ENCODE measurements around the gene MYBPC2. TPM values are rescaled to one million over a fixed set of nuclear protein-coding genes. Genes with fewer than 3 reads are reported as not detected.

Gene MYBPC2
- polyA plus RNA-seq, 1 donor: 1.5 TPM

GRCh38 chr19:50480281-50481111 lies 47.8 kb downstream of the MYBPC2 start:
- DNase-seq: no peak

- DNase-seq: no peak
These were observed 48.9 kb downstream of the MYBPC2 start for GRCh38 chr19:50481351-50482149.

DNA sequence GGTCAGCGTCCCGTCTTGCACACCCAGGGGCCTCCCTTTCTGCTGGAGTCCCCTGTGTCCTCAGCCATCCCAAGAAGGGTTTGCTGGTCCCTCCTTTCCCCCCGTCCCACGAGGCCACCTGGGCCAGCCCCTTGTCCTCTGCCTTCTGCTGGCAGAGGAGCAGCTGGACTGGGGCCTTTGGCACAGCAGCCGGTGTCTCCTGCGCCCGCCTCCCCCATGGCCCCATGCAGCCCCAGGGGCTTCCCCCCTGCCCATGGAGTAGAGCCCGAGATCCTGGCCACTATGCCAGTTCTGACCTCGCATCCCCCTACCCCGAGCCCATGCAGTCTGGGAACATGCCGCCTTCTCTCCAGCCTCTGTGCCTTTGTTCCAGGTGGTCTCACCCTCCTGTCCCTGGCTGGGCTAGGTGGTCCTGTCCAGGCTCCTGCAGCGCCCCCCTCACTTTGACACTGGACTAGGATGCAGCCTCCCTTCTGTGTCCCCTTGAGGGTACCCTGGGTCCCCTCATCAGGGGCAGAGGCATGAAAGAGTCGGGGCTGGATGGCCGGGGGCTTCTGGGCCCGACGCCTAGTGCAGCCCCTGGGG lies 49.7 kb downstream of the MYBPC2 start:
- no peak for DNase-seq

GRCh38 chr19:50482916-50483315 lies 50.2 kb downstream of the MYBPC2 start:
- no peak for DNase-seq

DNA sequence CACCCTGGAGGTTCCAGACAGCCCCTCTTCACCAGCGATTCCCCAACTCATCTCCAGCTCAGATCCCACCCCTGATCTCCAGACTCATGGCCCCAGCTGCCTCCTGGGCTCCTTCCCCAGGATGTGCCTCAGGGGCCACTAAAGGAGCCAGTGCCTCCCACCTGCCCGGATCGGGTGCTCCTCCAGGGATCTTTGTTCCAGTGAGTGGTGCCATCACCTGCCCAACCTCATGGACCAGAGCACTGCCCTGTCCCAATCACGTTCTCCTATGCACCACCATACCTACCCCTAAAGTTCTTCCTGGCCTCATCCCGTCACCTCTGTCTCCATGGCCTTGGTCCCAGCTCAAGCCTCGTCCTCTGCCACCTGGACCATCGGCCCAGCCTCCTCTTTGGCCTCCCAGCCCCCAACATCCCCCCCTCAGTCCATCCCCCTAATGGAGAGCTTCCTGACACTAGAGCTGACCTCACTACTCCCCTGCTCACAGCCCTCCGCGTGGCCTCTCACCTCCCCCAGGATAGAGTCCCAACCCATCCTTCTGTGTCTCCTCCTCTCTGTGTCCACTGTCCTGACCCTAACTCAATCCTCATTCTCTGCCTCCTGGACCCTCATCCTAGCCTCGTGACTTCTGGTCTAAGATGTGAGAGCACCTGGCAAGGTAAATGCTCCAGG lies 52.7 kb downstream of the MYBPC2 start:
- no peak for DNase-seq

GRCh38 chr19:50486823-50487515 lies 54.3 kb downstream of the MYBPC2 start:
- DNase-seq: no peak

DNA sequence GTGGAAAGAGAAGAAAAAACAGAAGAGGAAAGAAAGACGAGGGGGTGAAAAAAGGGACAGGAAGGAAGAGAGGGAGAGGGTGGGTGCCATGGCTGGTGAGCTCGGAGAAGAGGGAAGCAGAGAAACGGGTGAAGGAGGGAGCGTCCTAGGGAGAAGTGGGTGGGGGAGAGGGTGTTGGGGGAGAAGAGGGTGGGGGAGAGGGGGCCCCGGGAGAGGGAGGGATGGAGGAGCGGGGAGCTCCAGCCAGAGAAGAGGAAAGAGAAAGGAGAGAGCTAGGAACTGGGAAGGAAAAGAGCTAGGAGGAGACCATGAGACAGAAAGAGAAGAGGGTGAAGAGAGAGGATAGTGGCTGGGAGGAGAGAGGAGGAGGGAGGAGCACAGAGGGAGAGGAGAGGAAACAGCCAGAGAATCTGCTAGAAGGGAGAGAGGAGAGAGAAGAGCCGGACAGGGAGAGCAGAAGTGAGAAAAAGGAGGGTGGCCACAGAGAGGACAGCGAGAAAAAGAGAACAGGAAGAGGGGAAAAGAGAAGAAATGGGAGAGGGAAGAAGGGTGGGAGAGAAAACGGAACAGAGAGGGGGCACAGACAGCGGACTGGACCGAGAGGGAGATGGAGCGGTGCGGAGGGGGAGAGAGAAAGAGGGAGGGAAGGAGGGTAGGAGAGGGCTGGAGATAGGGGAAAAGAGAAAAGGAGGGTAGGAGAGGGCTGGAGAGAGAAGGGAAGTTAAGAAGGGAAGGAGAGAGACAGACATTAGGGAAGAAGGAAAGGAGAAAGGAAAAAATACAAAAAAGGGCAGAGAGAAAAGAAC lies 55.9 kb downstream of the MYBPC2 start:
- no peak for DNase-seq

GRCh38 chr19:50489461-50490011 lies 56.8 kb downstream of the MYBPC2 start:
- no peak for DNase-seq

GRCh38 chr19:50490411-50490811 lies 57.7 kb downstream of the MYBPC2 start:
- DNase-seq: no peak

DNA sequence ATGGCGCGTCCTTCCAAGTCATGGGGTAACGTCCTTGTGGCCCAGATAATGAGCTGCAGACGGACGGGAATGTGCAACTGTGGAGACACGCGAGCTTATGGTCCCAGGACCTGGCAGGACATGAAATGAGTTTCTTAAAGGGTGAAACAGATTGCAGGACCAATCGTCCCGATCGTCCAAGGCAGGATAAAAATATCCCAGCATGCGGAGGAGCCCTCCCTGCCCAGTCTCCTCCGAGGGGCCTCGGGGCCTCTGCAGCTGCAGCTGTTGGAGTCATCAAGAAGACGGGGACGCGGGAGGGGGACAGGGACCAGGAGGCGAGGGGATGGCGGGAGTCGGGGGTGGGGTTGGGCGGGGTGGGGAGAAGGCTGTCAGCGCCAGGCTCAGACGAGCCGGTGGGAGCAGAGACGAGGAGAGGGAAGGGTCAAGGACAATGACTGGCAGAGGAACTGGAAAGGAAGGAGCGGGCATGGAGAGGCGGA lies 58.3 kb downstream of the MYBPC2 start:
- DNase-seq: no peak

DNA sequence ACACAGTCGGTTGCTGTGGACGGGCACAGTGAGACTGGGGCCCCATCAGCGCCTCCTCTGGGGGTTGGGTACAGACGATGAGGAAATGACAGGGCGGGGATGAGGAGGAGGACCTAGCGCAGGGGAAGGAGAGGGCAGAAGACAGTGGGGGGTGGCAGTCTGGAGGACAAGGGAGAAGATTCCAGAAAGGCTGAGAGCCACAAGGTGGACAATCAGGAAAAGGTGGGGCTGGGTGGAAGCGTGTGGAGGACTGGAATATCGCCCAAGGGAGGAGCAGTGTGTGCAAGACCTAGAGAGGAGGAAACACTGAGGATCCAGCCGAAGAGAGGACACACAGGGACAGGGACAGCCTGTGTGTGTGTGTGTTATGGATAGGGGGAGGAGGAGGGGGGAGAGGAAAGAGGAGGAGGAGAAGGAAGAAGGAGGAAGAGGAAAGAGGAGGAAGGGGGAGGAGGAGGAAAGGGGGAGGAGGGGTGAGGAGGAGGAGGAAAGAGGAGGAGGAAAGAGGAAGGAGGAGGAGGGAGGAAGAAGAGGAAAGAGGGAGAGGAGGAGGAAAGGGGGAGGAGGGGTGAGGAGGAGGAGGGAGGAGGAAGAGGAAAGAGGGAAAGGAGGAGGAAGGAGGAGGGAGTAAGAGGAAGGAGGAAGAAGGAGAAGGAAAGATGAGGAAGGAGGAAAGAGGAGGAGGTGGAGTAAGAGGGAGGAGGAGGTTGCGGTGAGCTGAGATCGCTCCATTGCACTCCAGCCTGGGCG lies 59.8 kb downstream of the MYBPC2 start:
- no peak for DNase-seq

- DNase-seq: no peak
These were observed 60.5 kb downstream of the MYBPC2 start for GRCh38 chr19:50493171-50493570.

DNA sequence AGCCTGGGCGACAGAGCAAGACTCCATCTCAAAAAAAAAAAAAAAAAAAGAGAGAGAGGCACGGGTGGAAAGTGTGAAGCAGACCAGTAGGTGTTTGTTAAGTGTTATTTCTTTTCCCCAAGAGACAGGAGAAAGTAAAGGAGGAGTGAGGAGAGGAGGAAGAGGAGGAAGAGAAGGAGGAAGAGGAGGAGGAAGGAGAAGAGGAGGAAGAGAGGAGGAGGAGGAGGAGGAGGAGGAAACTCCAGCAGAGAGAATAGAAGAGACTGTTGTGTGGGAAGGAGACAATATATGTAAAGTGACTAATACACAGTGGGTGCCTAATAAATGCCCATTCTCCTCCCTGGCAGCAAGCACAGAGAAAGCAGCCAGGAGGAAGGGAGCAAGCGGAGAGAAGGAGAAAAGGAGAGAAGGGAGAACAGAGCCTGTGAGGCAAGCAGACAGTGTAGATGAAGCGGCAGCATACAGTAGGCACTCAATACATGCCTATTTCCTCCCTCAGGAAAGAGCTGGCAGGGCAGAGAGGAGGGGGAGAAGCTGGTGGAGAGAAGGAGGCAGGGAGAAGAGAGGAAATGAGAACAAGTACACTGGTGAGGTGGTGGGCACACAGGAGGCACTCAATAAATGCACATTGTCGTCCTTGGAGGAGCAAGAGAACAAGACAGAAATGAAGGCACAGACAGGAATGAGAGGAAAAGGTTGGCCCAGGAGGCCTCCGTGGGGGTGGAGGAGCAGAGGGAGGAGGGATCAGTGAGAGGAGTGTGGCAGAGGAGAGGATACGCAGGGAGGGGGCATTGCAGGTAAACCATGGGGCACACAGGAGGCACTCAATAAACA lies 61.7 kb downstream of the MYBPC2 start:
- DNase-seq: no peak

GRCh38 chr19:50495020-50495531 lies 62.4 kb downstream of the MYBPC2 start:
- DNase-seq: no peak

DNA sequence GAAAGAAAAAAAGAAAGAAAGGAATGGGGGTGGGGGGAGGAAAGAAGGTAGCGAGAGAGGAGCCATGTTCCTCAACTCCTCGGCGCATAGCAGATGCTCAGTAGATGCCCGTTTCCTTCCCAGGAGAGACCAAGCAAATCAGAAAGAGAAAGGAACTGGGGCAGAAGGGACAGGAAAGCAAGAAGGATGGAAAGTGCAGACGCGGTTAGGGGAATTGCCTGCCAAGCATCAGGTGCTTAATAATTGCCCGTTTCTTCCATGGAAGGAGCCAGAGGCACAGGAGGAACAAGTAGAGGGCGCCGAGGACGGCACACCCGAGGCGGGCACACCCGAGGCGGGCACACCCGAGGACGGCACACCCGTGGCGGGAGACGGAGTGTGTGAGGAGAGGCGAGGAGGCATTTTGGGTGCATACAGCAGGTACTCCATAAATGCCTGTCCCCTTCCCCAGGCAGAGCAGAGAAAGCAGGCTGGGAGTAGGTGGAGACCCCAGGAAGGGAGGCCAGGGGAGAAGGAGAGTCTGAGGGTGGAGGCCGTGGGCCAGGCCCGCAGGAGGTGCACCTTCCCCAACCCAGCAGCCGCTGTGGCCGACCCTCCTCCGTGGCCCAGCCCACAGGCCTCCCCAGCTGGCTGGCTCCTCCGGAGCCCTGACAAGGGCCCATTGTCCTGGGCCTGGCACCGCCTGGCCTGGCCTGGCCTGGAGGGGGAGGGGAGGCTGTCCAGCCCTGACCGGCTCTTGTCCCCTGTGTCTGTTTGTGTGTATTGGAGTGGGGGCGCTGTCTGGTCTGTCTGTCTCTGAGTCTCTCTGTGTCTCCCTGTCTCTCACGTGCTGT lies 63.7 kb downstream of the MYBPC2 start:
- DNase-seq: no peak

DNA sequence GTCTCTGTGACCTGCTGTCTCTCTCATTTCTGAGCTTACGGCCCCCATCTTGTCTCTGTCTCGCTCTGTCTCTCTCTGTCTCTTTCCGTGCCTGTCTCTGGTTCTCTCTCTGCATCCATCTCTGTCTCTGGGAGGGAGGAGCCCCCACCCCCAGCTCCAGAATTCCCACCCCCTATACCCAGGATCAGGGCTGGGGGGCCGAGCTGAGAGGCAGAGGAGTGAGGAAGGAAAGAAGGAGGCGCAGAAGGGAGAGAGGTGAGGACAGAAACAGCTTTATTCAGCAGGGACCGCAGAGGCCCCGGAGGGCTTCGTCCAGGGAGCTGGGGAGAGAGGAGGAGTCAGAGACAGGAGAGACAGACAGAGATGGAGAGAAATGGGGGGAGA lies 64.3 kb downstream of the MYBPC2 start:
- no peak for DNase-seq

GRCh38 chr19:50498219-50499056 lies 65.7 kb downstream of the MYBPC2 start:
- DNase-seq: no peak
